ENCODE measurements around the gene ACADSB. TPM values are rescaled to one million over a fixed set of nuclear protein-coding genes. Genes with fewer than 3 reads are reported as not detected.

The ACADSB gene
- total RNA-seq, 2 donors from 2014 or later: 40.4 to 58.7 TPM

GRCh38 chr10:123096452-123096851 lies 87.6 kb downstream of the ACADSB start:
- no peak overlapping the region for H3K27ac Mint-ChIP-seq
- WGBS, 2 experiments (ENCODE audit: insufficient coverage in 1 of 2, insufficient read length in 1 of 2): 88 to 91% methylated on average over 4 to 5 of the region's 5 CpGs
- no peaks in the 10 kb centered on the region for H3K4me1 Mint-ChIP-seq
- TF ChIP-seq, protein P1, sequence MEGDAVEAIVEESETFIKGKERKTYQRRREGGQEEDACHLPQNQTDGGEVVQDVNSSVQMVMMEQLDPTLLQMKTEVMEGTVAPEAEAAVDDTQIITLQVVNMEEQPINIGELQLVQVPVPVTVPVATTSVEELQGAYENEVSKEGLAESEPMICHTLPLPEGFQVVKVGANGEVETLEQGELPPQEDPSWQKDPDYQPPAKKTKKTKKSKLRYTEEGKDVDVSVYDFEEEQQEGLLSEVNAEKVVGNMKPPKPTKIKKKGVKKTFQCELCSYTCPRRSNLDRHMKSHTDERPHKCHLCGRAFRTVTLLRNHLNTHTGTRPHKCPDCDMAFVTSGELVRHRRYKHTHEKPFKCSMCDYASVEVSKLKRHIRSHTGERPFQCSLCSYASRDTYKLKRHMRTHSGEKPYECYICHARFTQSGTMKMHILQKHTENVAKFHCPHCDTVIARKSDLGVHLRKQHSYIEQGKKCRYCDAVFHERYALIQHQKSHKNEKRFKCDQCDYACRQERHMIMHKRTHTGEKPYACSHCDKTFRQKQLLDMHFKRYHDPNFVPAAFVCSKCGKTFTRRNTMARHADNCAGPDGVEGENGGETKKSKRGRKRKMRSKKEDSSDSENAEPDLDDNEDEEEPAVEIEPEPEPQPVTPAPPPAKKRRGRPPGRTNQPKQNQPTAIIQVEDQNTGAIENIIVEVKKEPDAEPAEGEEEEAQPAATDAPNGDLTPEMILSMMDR (conservative IDR thresholded peaks at IDR 0.05): no peak
- H3K36me3 Mint-ChIP-seq (ENCODE audit: low read depth): no peaks in the 10 kb centered on the region
- no peaks in the 10 kb centered on the region for H3K4me1 ChIP-seq (ENCODE audit: control insufficient read depth, insufficient read depth, low read length)
- no peaks in the 10 kb centered on the region for H3K9me3 ChIP-seq (ENCODE audit: control insufficient read depth, low read length)
- no peaks in the 10 kb centered on the region for H3K36me3 ChIP-seq (ENCODE audit: control insufficient read depth, insufficient read depth, low read length)
- peaks cover 18% of the 10 kb centered on the region for H3K27me3 Mint-ChIP-seq (ENCODE audit: insufficient read depth)
- peaks cover 2% of the 10 kb centered on the region for H3K9me3 Mint-ChIP-seq
- H3K27me3 ChIP-seq (ENCODE audit: control insufficient read depth, insufficient read depth, low read length, poor library complexity, severe bottlenecking): no peaks in the 10 kb centered on the region
- no peak overlapping the region for H3K27ac ChIP-seq (ENCODE audit: low read depth, low read length)
- H3K9ac ChIP-seq (ENCODE audit: extremely low read depth, low read length, poor library complexity, severe bottlenecking): no peak overlapping the region
- no peak overlapping the region for H3K4me3 Mint-ChIP-seq
- DNase-seq: no peak
- H3K4me3 ChIP-seq (ENCODE audit: low read length): no peak overlapping the region

- TF ChIP-seq, protein P1 (conservative IDR thresholded peaks at IDR 0.05): no peak
- H3K27ac Mint-ChIP-seq: no peak overlapping the region
- no peak overlapping the region for H3K27ac ChIP-seq (ENCODE audit: low read depth, low read length)
- DNase-seq: no peak
- no peak overlapping the region for H3K4me3 ChIP-seq (ENCODE audit: low read length)
- peaks cover 2% of the 10 kb centered on the region for H3K9me3 Mint-ChIP-seq
- no peaks in the 10 kb centered on the region for H3K4me1 ChIP-seq (ENCODE audit: control insufficient read depth, insufficient read depth, low read length)
- peaks cover 18% of the 10 kb centered on the region for H3K27me3 Mint-ChIP-seq (ENCODE audit: insufficient read depth)
- no peaks in the 10 kb centered on the region for H3K36me3 ChIP-seq (ENCODE audit: control insufficient read depth, insufficient read depth, low read length)
- 88 to 93% methylated on average over 7 of the region's 7 CpGs for WGBS, 2 experiments (ENCODE audit: insufficient coverage in 1 of 2, insufficient read length in 1 of 2)
- no peaks in the 10 kb centered on the region for H3K9me3 ChIP-seq (ENCODE audit: control insufficient read depth, low read length)
- H3K9ac ChIP-seq (ENCODE audit: extremely low read depth, low read length, poor library complexity, severe bottlenecking): no peak overlapping the region
- H3K4me3 Mint-ChIP-seq: no peak overlapping the region
- no peaks in the 10 kb centered on the region for H3K36me3 Mint-ChIP-seq (ENCODE audit: low read depth)
- H3K4me1 Mint-ChIP-seq: no peaks in the 10 kb centered on the region
- no peaks in the 10 kb centered on the region for H3K27me3 ChIP-seq (ENCODE audit: control insufficient read depth, insufficient read depth, low read length, poor library complexity, severe bottlenecking)
Measured at GRCh38 chr10:123097039-123097438, 88.2 kb downstream of the ACADSB start.

DNA sequence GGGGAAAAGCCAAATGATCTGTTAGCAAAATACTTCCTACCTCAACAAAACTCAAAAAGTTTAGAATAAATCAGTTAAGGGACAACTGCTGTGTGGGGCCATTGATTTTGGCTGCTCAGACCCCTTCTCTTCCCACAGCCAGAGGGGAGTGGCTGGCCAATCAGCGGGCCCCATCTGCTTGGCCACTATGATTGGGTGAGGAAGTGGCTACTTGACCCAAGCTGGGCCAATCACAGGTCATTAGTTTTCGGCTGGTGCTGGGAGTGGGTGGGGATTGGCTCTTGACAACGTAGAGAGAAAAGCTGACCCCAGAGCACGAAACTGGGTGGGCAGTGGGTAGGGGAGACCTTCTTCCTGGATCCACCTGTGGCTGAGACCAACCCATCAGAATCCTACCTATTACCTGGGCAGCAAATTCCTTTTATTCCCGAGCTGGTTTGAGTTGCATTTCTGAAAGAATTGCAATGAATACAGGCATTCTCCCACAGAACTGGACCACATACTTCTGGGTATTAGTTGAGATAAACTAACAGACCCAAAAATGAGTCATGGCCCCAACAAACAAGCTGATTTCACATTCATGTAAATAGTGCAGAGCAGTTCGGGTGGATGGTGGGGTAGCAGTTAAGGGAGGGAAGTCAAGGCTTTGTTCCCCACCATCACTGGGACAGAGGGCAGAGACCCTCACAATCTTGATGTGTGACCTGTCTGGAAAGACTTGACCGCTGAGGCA lies 91.4 kb downstream of the ACADSB start:
- 88 to 94% methylated on average over 5 to 7 of the region's 7 CpGs for WGBS, 2 experiments (ENCODE audit: insufficient coverage in 1 of 2, insufficient read length in 1 of 2)
- Mint-ChIP-seq H3K36me3 (ENCODE audit: low read depth) (no peaks in the 10 kb centered on the region), H3K27me3 (ENCODE audit: insufficient read depth) (peaks cover 10% of the 10 kb centered on the region), H3K27ac (no peak overlapping the region), H3K9me3 (peaks cover 2% of the 10 kb centered on the region), H3K4me1 (no peaks in the 10 kb centered on the region), H3K4me3 (no peak overlapping the region)
- Histone ChIP-seq H3K9ac (ENCODE audit: extremely low read depth, low read length, poor library complexity, severe bottlenecking) (no peak overlapping the region), H3K36me3 (ENCODE audit: control insufficient read depth, insufficient read depth, low read length) (no peaks in the 10 kb centered on the region), H3K9me3 (ENCODE audit: control insufficient read depth, low read length) (no peaks in the 10 kb centered on the region), H3K27me3 (ENCODE audit: control insufficient read depth, insufficient read depth, low read length, poor library complexity, severe bottlenecking) (no peaks in the 10 kb centered on the region), H3K4me3 (ENCODE audit: low read length) (no peak overlapping the region), H3K27ac (ENCODE audit: low read depth, low read length) (no peak overlapping the region), H3K4me1 (ENCODE audit: control insufficient read depth, insufficient read depth, low read length) (no peaks in the 10 kb centered on the region)
- TF ChIP-seq, protein P1 (conservative IDR thresholded peaks at IDR 0.05): no peak
- peak; percentile 63 for DNase-seq
